Daoy (cell line): ENCODE measurements around the gene FANCF. TPM values are rescaled to one million over a fixed set of nuclear protein-coding genes. Genes with fewer than 3 reads are reported as not detected.

Experiments
- DNase-seq: peaks from one replicate; pipeline ENCODE4 v3.0.0-alpha.2; 2015; ENCODE audit warnings: low read depth
- total RNA-seq: library from RNA; depleted of rRNA; stranded (reverse); fragments of >200 nt; shearing (Covaris generic); gene quantifications from 2 replicates; pipeline ENCODE4 v1.2.3, GENCODE V29; 2014; rRNA removed

Gene FANCF
- total RNA-seq, 1 experiment from 2014 or later = 12.8 TPM

GRCh38 chr11:22624742-22625447 lies 728 bp downstream of the FANCF start:
- DNase-seq = peak; percentile 73

- no peak for DNase-seq
Observed at GRCh38 chr11:22617868-22618267, 7.8 kb downstream of the FANCF start.

GRCh38 chr11:22603933-22604332 lies 21.7 kb downstream of the FANCF start:
- no peak for DNase-seq

- DNase-seq = no peak
Observed at GRCh38 chr11:22602504-22602903, 23.1 kb downstream of the FANCF start.

GRCh38 chr11:22599458-22599857 lies 26.2 kb downstream of the FANCF start:
- no peak for DNase-seq

DNA sequence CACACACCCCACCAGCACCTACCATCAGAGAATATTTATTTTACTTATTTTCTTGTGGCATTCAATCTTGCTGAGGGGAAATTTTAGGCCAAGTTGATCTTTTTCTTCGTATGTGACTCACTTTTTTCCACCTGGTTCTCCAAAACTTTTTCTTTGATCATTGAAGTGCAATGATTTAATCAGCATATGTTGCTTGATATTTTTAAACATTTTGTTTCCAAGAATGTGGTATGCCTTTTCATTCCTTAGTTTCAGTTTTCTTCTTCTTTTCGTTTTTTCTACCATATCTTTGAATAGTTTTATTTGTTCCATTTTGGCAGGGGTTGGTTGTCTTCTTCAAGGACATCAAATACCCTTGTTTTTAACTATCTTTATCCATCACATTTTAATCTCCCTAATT lies 28.6 kb downstream of the FANCF start:
- DNase-seq = no peak

- no peak for DNase-seq
Observed at GRCh38 chr11:22584976-22585375, 40.6 kb downstream of the FANCF start.

DNA sequence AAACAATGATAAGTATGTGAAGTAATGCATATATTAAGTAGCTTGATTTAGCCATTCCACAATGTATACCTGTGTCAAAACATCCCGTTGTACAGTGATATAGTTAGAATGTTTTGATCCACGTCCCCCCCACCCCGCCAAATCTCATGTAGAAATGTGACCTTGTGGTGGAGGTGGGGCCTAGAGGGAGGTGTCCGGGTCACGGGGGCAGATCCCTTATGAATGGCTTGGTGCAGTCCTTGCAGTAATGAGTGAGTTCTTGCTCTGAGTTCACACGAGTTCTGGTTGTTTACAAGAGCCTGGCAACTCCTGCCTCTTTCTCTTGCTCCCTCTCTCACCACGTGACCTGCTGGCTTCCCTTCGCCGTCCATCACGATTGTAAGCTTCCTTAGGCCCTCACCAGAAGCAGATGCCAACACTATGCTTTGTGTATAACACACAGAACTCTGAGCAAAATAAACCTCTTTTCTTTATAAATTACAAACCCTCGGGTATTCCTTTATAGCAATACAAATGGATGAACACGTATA lies 41.6 kb downstream of the FANCF start:
- DNase-seq = no peak

- no peak for DNase-seq
Observed at GRCh38 chr11:22582151-22582410, 43.5 kb downstream of the FANCF start.

GRCh38 chr11:22581354-22582150 lies 44.1 kb downstream of the FANCF start:
- DNase-seq = no peak

GRCh38 chr11:22577854-22578253 lies 47.8 kb downstream of the FANCF start:
- no peak for DNase-seq

Other genes with a start within 250 kb of the FANCF start
- 0.71 and 1.2 TPM in 2 replicates for gene GAS2, start 40.8 kb upstream of the FANCF start, total RNA-seq
- 18.1 and 21.6 TPM in 2 replicates for gene SVIP, start 204.0 kb upstream of the FANCF start, total RNA-seq
- not detected in 2 replicates for gene CCDC179, start 234.7 kb upstream of the FANCF start, total RNA-seq